H9 (cell line): Measurements from ENCODE around the gene ABHD17C. TPM values are rescaled to one million over a fixed set of nuclear protein-coding genes. Genes with fewer than 3 reads are reported as not detected.

Source experiments
- DNase-seq: peaks from one replicate; pipeline ENCODE4 v3.0.0-alpha.2; 2017
- H2AFZ ChIP-seq: one replicate; pipeline ENCODE4 v1.6.1; 2013; ENCODE audit warnings: mild to moderate bottlenecking, low read length, control low read depth, moderate library complexity
- H2AK5ac ChIP-seq: 2 replicates; pipeline ENCODE4 v1.6.1; 2013; ENCODE audit warnings: low read length, control low read depth, mixed read lengths; ENCODE audit not compliant: insufficient read length
- H2BK120ac ChIP-seq: one replicate; pipeline ENCODE4 v1.6.1; 2013; ENCODE audit warnings: low read depth, mild to moderate bottlenecking, low read length, control low read depth, inconsistent platforms; ENCODE audit not compliant: poor library complexity, severe bottlenecking
- H2BK12ac ChIP-seq: 2 replicates; pipeline ENCODE4 v1.6.1; 2013; ENCODE audit warnings: low read length, control low read depth, mixed read lengths, low read depth; ENCODE audit not compliant: insufficient read length
- H2BK15ac ChIP-seq: 2 replicates; pipeline ENCODE4 v1.6.1; 2013; ENCODE audit warnings: low read depth, low read length, control low read depth
- H2BK20ac ChIP-seq: one replicate; pipeline ENCODE4 v1.6.1; 2013; ENCODE audit warnings: low read depth, mild to moderate bottlenecking, low read length, control low read depth, inconsistent platforms; ENCODE audit not compliant: poor library complexity, severe bottlenecking
- H2BK5ac ChIP-seq: 2 replicates; pipeline ENCODE4 v1.6.1; 2013; ENCODE audit warnings: low read length, control low read depth, mixed read lengths; ENCODE audit not compliant: insufficient read length
- H3K14ac ChIP-seq: 2 replicates; pipeline ENCODE4 v1.6.1; 2013; ENCODE audit warnings: low read length, control low read depth; ENCODE audit not compliant: insufficient read depth
- H3K18ac ChIP-seq: 2 replicates; pipeline ENCODE4 v1.6.1; 2013; ENCODE audit warnings: low read depth, mild to moderate bottlenecking, mixed read lengths, low read length, control low read depth; ENCODE audit not compliant: insufficient read length
- H3K23ac ChIP-seq: 2 replicates; pipeline ENCODE4 v1.6.1; 2013; ENCODE audit warnings: low read length, control low read depth, mixed read lengths, low read depth; ENCODE audit not compliant: insufficient read length
- H3K23me2 ChIP-seq: 2 replicates; pipeline ENCODE4 v1.6.1; 2013; ENCODE audit warnings: low read depth, mild to moderate bottlenecking, mixed read lengths, low read length, control low read depth; ENCODE audit not compliant: insufficient read length, poor library complexity, severe bottlenecking
- H3K27ac ChIP-seq: 2 replicates; pipeline ENCODE4 v1.5.1; 2013; ENCODE audit warnings: low read length, control low read depth, mixed read lengths, low read depth; ENCODE audit not compliant: insufficient read length
- H3K27me3 ChIP-seq: 2 replicates; pipeline ENCODE4 v1.6.1; 2013; ENCODE audit warnings: low read length, control low read depth, inconsistent platforms; ENCODE audit not compliant: insufficient read depth
- H3K4ac ChIP-seq: 2 replicates; pipeline ENCODE4 v1.6.1; 2013; ENCODE audit warnings: low read depth, mild to moderate bottlenecking, control low read depth, inconsistent platforms, low read length, moderate library complexity
- H3K4me1 ChIP-seq: 2 replicates; pipeline ENCODE4 v1.6.1; 2013; ENCODE audit warnings: low read length, control low read depth, inconsistent platforms; ENCODE audit not compliant: insufficient read depth
- H3K4me2 ChIP-seq: 2 replicates; pipeline ENCODE4 v1.6.1; 2013; ENCODE audit warnings: low read length, control low read depth, mixed read lengths; ENCODE audit not compliant: insufficient read length, insufficient read depth
- H3K56ac ChIP-seq: 2 replicates; pipeline ENCODE4 v1.6.1; 2013; ENCODE audit warnings: low read depth, mild to moderate bottlenecking, mixed read lengths, low read length, control low read depth; ENCODE audit not compliant: insufficient read length
- H3K79me1 ChIP-seq: 2 replicates; pipeline ENCODE4 v1.6.1; 2013; ENCODE audit warnings: low read depth, mild to moderate bottlenecking, moderate library complexity, low read length, control low read depth, inconsistent platforms; ENCODE audit not compliant: insufficient read depth, poor library complexity, severe bottlenecking
- H3K79me2 ChIP-seq: 2 replicates; pipeline ENCODE4 v1.6.1; 2013; ENCODE audit warnings: low read length, control low read depth, inconsistent platforms; ENCODE audit not compliant: insufficient read depth
- H3K9ac ChIP-seq: 2 replicates; pipeline ENCODE4 v1.6.1; 2013; ENCODE audit warnings: low read length, control low read depth, mixed read lengths; ENCODE audit not compliant: insufficient read length; ENCODE audit errors: extremely low read depth
- H3K9me3 ChIP-seq: one replicate; pipeline ENCODE4 v1.6.1; 2013; ENCODE audit warnings: low read depth, low read length, inconsistent platforms; ENCODE audit not compliant: control insufficient read depth
- H3T11ph ChIP-seq: one replicate; pipeline ENCODE4 v1.6.1; 2013; ENCODE audit warnings: mild to moderate bottlenecking, low read length, control low read depth, inconsistent platforms
- H4K20me1 ChIP-seq: one replicate; pipeline ENCODE4 v1.6.1; 2013; ENCODE audit not compliant: control insufficient read depth, insufficient read length, insufficient read depth
- H4K5ac ChIP-seq: 2 replicates; pipeline ENCODE4 v1.6.1; 2013; ENCODE audit warnings: low read depth, mild to moderate bottlenecking, mixed read lengths, low read length, control low read depth; ENCODE audit not compliant: insufficient read length
- H4K8ac ChIP-seq: replicated peaks from 2 replicates; pipeline ENCODE4 v1.6.1; 2013; ENCODE audit warnings: low read length, control low read depth, mixed read lengths, low read depth; ENCODE audit not compliant: insufficient read length
- H4K91ac ChIP-seq: 2 replicates; pipeline ENCODE4 v1.6.1; 2013; ENCODE audit warnings: low read depth, mild to moderate bottlenecking, moderate library complexity, mixed read lengths, low read length, control low read depth; ENCODE audit not compliant: insufficient read length
- H3K27ac Mint-ChIP-seq, 3 experiments: 2 replicates in 2 of 3; 3 replicates in 1 of 3; pipeline ENCODE4 v1.8.0; 2020 to 2021; ENCODE audit warnings: mixed read lengths in 3 of 3, mild to moderate bottlenecking in 1 of 3, moderate library complexity in 1 of 3
- H3K27me3 Mint-ChIP-seq: 2 replicates; pipeline ENCODE4 v1.8.0; 2021; ENCODE audit warnings: low read depth, mild to moderate bottlenecking, moderate library complexity, mixed read lengths
- H3K36me3 Mint-ChIP-seq, 3 experiments: 2 replicates in 2 of 3; 3 replicates in 1 of 3; pipeline ENCODE4 v1.8.0; 2020 to 2021; ENCODE audit warnings: low read depth in 3 of 3, mixed read lengths in 3 of 3; ENCODE audit not compliant: insufficient read depth in 1 of 3
- H3K4me1 Mint-ChIP-seq, 2 experiments: 2 replicates each; pipeline ENCODE4 v1.8.0; 2020; ENCODE audit warnings: mixed read lengths in 2 of 2
- H3K4me3 Mint-ChIP-seq, 2 experiments: 2 replicates in 1 of 2; 3 replicates in 1 of 2; pipeline ENCODE4 v1.8.0; 2020 to 2021; ENCODE audit warnings: mild to moderate bottlenecking in 2 of 2, mixed read lengths in 2 of 2, moderate library complexity in 1 of 2
- H3K9me3 Mint-ChIP-seq, 2 experiments: 2 replicates in 1 of 2; 3 replicates in 1 of 2; pipeline ENCODE4 v1.8.0; 2020; ENCODE audit warnings: mild to moderate bottlenecking in 2 of 2, mixed read lengths in 2 of 2, moderate library complexity in 1 of 2
- CTCF ChIP-seq: fragments of 200-600 bp; sonication (generic); conservative IDR thresholded peaks from 3 replicates; pipeline ENCODE4 v1.8.0; 2021; ENCODE audit warnings: antibody characterized with exemption, mild to moderate bottlenecking
- WGBS: extraction: QIAGEN DNeasy Blood & Tissue Kit; methylation state at CpG from one replicate; pipeline ENCODE4 v1.1.7; 2013; ENCODE audit warnings: missing lambda C conversion rate, low lambda C conversion rate, mixed read lengths; ENCODE audit not compliant: insufficient read length; ENCODE audit errors: extremely low coverage; 5-methylcytosine and 5-hydroxymethylcytosine counted together
- total RNA-seq: library from RNA; stranded (reverse); gene quantifications from 2 replicates; pipeline ENCODE4 v1.2.1, GENCODE V29; 2021

Gene ABHD17C
- total RNA-seq, 1 experiment from 2014 or later, result 21.5 TPM

DNA sequence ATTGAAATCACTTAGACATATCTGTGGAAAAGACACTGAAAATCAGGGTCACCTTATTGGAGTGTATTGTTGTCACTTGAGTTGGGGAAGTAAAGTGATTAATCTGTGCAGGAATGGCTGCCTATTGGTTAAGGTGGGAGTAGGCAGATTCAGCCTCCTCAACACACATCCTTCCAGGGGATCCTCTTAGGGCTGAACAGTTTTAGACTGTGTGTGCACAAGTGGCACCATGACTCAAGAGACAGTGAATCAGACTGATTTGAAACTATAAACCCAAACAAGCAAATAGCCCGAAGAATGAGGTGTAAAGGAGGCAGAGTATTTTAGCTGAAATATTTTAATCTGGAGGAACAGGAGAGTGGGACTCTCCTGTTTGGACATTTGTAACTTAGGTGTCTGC, 4.9 kb downstream of the ABHD17C start:
- Histone ChIP-seq H4K20me1 (no peaks in the 10 kb centered on the region), H3K27ac (no peak overlapping the region), H3K23me2 (peaks cover 7% of the 10 kb centered on the region), H3K18ac (no peak overlapping the region), H3K9ac (no peak overlapping the region), H3K4me1 (no peaks in the 10 kb centered on the region), H3K23ac (no peak overlapping the region), H3K27me3 (peaks cover 7% of the 10 kb centered on the region; the same call in 1 of the 2 replicates), H3T11ph (no peak overlapping the region), H3K4ac (no peak overlapping the region), H3K14ac (no peak overlapping the region), H4K8ac (no peak overlapping the region), H2BK120ac (no peak overlapping the region), H3K56ac (no peak overlapping the region), H2BK12ac (no peak overlapping the region), H3K9me3 (no peaks in the 10 kb centered on the region), H2AK5ac (no peak overlapping the region), H4K91ac (no peak overlapping the region), H2BK15ac (no peak overlapping the region), H3K4me2 (no peak overlapping the region), H2AFZ (no peak overlapping the region), H3K79me1 (no peaks in the 10 kb centered on the region), H2BK20ac (no peak overlapping the region), H4K5ac (no peak overlapping the region), H2BK5ac (no peak overlapping the region), H3K79me2 (peaks cover 7% of the 10 kb centered on the region; the same call in 1 of the 2 replicates)
- no peak for DNase-seq
- no peak for TF ChIP-seq CTCF
- Mint-ChIP-seq H3K27me3 (peaks cover 17% of the 10 kb centered on the region), H3K4me1 (peaks cover 23 to 35% of the 10 kb centered on the region in 2 experiments), H3K4me3 (no peak overlapping the region), H3K27ac (no peak overlapping the region), H3K36me3 (peaks cover 2 to 21% (median 10%) of the 10 kb centered on the region in 3 experiments; a peak in 5 of 7 replicates), H3K9me3 (no peaks in the 10 kb centered on the region)
- no CpG with 5 or more reads among the region's 1 CpG for WGBS
